Gastroesophageal sphincter (tissue), 4 donors: ENCODE data around the gene ELMO1. TPM values are rescaled to one million over a fixed set of nuclear protein-coding genes. Genes with fewer than 3 reads are reported as not detected.

ENCODE experiments used
- ATAC-seq: fragments of 150-250 bp; one replicate; pipeline ENCODE4 v1.9.1; 2016; ENCODE audit warnings: mild to moderate bottlenecking, moderate library complexity
- H3K27ac ChIP-seq, 4 donors: fragments of 200-600 bp; sonication (generic) in 3 of 4; 1 replicate in 3 of 4; 2 replicates in 1 of 4; pipeline ENCODE4 v1.5.1; 2016 to 2019
- H3K27me3 ChIP-seq: fragments of 200-600 bp; sonication (generic); one replicate; pipeline ENCODE4 v1.5.1; 2019
- H3K36me3 ChIP-seq, 2 donors: fragments of 200-600 bp; sonication (generic); one replicate each; pipeline ENCODE4 v1.5.1; 2019; ENCODE audit warnings: control low read depth in 1 of 2
- H3K4me1 ChIP-seq, 3 donors: fragments of 200-600 bp; sonication (generic); 1 replicate in 2 of 3; 2 replicates in 1 of 3; pipeline ENCODE4 v1.5.1; 2016 to 2019; ENCODE audit warnings: control low read depth in 2 of 3
- H3K4me3 ChIP-seq, 2 donors: fragments of 200-600 bp; sonication (generic); one replicate each; pipeline ENCODE4 v1.5.1; 2019; ENCODE audit warnings: mild to moderate bottlenecking in 1 of 2, moderate library complexity in 1 of 2
- H3K9me3 ChIP-seq, 3 donors: fragments of 200-600 bp; sonication (generic); one replicate each; pipeline ENCODE4 v1.5.1; 2017 to 2019; ENCODE audit warnings: control low read depth in 2 of 3
- EP300 ChIP-seq: sonication (generic); formaldehyde crosslinking; IDR thresholded peaks from one replicate; pipeline ENCODE4 v1.6.1; 2017; ENCODE audit warnings: antibody characterized with exemption, mild to moderate bottlenecking
- POLR2A ChIP-seq, 2 donors: fragments of 450-650 bp; IDR thresholded peaks; one replicate each; pipeline ENCODE4 v1.6.1; 2017; ENCODE audit warnings: antibody characterized with exemption in 2 of 2, mild to moderate bottlenecking in 2 of 2, moderate library complexity in 1 of 2
- POLR2AphosphoS5 ChIP-seq: sonication (generic); formaldehyde crosslinking; IDR thresholded peaks from one replicate; pipeline ENCODE4 v1.6.1; 2017; ENCODE audit warnings: antibody characterized with exemption
- WGBS, 2 donors: methylation state at CpG; one replicate each; pipeline ENCODE4 v1.1.5; 2018; ENCODE audit warnings: low coverage in 1 of 2; 5-methylcytosine and 5-hydroxymethylcytosine counted together
- total RNA-seq, 4 donors: library from RNA; depleted of rRNA; stranded (reverse); fragments of >200 nt; gene quantifications; one replicate each; pipeline ENCODE4 v1.1.0, GENCODE V29; 2016
- TF ChIP-seq, protein P1 (sequence below), 4 experiments: fragments of 200-600 bp in 2 of 4; fragments of 450-650 bp in 2 of 4; sonication (generic) in 1 of 4; IDR thresholded peaks; one replicate each; pipeline ENCODE4 v1.5.1; 2017 to 2019; ENCODE audit warnings: antibody characterized with exemption in 4 of 4, mild to moderate bottlenecking in 2 of 4, moderate library complexity in 2 of 4

Gene ELMO1
- total RNA-seq, 4 donors from 2014 or later: 22.1 to 54.0 (median 42.7) TPM

- no peak for TF ChIP-seq EP300
- TF ChIP-seq, protein P1, sequence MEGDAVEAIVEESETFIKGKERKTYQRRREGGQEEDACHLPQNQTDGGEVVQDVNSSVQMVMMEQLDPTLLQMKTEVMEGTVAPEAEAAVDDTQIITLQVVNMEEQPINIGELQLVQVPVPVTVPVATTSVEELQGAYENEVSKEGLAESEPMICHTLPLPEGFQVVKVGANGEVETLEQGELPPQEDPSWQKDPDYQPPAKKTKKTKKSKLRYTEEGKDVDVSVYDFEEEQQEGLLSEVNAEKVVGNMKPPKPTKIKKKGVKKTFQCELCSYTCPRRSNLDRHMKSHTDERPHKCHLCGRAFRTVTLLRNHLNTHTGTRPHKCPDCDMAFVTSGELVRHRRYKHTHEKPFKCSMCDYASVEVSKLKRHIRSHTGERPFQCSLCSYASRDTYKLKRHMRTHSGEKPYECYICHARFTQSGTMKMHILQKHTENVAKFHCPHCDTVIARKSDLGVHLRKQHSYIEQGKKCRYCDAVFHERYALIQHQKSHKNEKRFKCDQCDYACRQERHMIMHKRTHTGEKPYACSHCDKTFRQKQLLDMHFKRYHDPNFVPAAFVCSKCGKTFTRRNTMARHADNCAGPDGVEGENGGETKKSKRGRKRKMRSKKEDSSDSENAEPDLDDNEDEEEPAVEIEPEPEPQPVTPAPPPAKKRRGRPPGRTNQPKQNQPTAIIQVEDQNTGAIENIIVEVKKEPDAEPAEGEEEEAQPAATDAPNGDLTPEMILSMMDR (IDR thresholded peaks at IDR 0.05): no peak
- TF ChIP-seq POLR2AphosphoS5: no peak
- no peak for TF ChIP-seq POLR2A (IDR thresholded peaks at IDR 0.05)
- H3K27me3 ChIP-seq: no peaks in the 10 kb centered on the region
- H3K27ac ChIP-seq: no peak overlapping the region
- no peak overlapping the region for H3K4me3 ChIP-seq
- WGBS, 2 donors: 80% methylated on average over 1 of the region's 1 CpG; no CpG with 5 or more reads in 1 of the 2 donors
- ATAC-seq: no peak
- H3K4me1 ChIP-seq: no peaks in the 10 kb centered on the region
- H3K36me3 ChIP-seq: no peaks in the 10 kb centered on the region
- no peaks in the 10 kb centered on the region for H3K9me3 ChIP-seq
Observed at GRCh38 chr7:37338966-37339365, 109.7 kb downstream of the ELMO1 start.

DNA sequence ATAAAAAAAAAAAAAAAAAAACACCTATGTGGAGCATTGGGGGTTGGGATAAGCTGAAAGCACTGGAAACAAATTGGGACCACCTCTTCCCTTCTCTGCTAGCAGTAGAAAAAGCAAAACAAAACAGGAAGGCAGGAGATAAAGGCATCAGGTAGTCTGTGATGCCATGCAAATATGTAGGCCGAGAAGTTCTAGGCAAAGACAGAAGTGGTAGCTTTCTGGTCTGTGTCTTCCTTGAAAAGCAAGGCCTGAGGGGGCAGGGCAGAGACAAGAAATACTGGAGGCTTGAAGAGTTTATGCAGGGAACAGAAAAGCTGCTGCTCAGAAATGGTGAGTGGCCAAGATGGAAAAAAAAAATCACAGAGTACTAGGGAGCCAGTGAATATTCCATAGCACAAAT lies 111.1 kb downstream of the ELMO1 start:
- H3K4me1 ChIP-seq: no peaks in the 10 kb centered on the region
- no peak overlapping the region for H3K27ac ChIP-seq
- TF ChIP-seq, protein P1 (IDR thresholded peaks at IDR 0.05): no peak
- TF ChIP-seq POLR2A (IDR thresholded peaks at IDR 0.05) (no peak), EP300 (no peak), POLR2AphosphoS5 (no peak)
- no peak for ATAC-seq
- no peaks in the 10 kb centered on the region for H3K27me3 ChIP-seq
- WGBS, 2 donors: 82 to 100% methylated on average over 1 of the region's 1 CpG
- H3K9me3 ChIP-seq: no peaks in the 10 kb centered on the region
- H3K4me3 ChIP-seq: no peak overlapping the region
- H3K36me3 ChIP-seq: no peaks in the 10 kb centered on the region

DNA sequence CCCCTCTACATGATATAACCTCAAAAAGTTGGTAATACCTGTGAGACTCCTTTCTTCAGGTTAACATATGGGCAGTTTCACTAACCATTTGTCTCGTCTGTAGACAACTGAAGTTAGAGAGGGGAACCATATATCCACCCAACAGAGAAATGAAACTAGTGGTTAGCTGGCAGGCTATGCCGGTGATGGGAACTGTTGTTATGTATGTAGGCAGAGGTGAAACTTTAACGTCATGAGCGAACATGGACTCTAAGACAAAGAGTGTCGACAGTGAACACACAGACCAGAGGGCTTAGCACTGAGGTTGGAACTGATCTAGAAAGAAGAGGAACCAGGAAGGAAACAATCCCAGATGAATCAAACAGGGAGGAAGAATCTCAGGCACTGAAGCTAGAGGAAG lies 112.4 kb downstream of the ELMO1 start:
- no peaks in the 10 kb centered on the region for H3K36me3 ChIP-seq
- H3K27me3 ChIP-seq: no peaks in the 10 kb centered on the region
- no peak overlapping the region for H3K4me3 ChIP-seq
- TF ChIP-seq EP300 (no peak), POLR2A (IDR thresholded peaks at IDR 0.05) (no peak), POLR2AphosphoS5 (no peak)
- TF ChIP-seq, protein P1 (IDR thresholded peaks at IDR 0.05): no peak
- no peak overlapping the region for H3K27ac ChIP-seq
- H3K9me3 ChIP-seq: no peaks in the 10 kb centered on the region
- no peak for ATAC-seq
- WGBS, 2 donors: 81 to 94% methylated on average over 4 to 5 of the region's 5 CpGs
- H3K4me1 ChIP-seq: no peaks in the 10 kb centered on the region

DNA sequence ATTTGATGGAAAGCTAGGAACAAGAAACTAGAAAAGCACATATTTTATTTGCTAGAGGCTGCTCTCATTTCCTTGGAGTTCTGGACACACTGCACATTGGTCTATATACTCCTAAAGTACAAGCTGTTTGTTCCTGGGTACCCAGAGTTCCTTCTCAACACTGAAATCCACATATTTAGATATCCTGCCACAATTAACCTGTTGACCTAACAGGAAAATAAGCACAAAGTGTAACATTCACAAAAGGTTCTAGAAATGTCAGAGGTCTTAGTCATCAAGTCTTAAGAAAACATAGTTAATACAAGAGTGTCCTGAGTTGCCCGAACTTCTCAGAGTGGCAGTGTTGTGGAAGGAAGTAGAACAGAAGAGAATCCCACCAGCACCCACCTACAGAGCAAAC lies 115.6 kb downstream of the ELMO1 start:
- peak; percentile 51 for ATAC-seq

More for the DNA sequence above, 115.6 kb downstream of the ELMO1 start:
- Histone ChIP-seq H3K4me3 (no peak overlapping the region), H3K27ac (peak overlapping the region in 2 of 4 donors; percentile 56 to 60), H3K36me3 (no peaks in the 10 kb centered on the region), H3K27me3 (no peaks in the 10 kb centered on the region), H3K4me1 (no peaks in the 10 kb centered on the region), H3K9me3 (no peaks in the 10 kb centered on the region)
- TF ChIP-seq EP300 (no peak), POLR2AphosphoS5 (peak; percentile 24), POLR2A (IDR thresholded peaks at IDR 0.05) (no peak)
- TF ChIP-seq, protein P1 (IDR thresholded peaks at IDR 0.05): no peak
- 80% methylated on average over 1 of the region's 1 CpG for WGBS, 2 donors
